Measurements from ENCODE around the gene OR2L8. TPM values are rescaled to one million over a fixed set of nuclear protein-coding genes. Genes with fewer than 3 reads are reported as not detected.
"Not testable (repeated sequence)": the region's sequence is repeated elsewhere in the genome, so short reads cannot be mapped to it uniquely, and the experiment has no call there.

OR2L8 gene
- total RNA-seq, 2 donors from 2014 or later = 2.4 TPM; not detected in 1

GRCh38 chr1:247933989-247934388 is 14.7 kb upstream of the OR2L8 start:
- DNase-seq (ENCODE audit: low spot score) = no peak
- intact Hi-C loops (cut with DNase I) = no loop called here
- Histone ChIP-seq H3K27me3 (replicated peaks; ENCODE audit: insufficient read depth) (no peaks in the 10 kb centered on the region), H3K4me1 (replicated peaks) (no peaks in the 10 kb centered on the region), H3K4me3 (no peak overlapping the region), H3K36me3 (no peaks in the 10 kb centered on the region), H3K27ac (no peak overlapping the region), H3K9me3 (no peaks in the 10 kb centered on the region)
- 91% methylated on average over 8 of the region's 8 CpGs for WGBS
- TF ChIP-seq POLR2A (IDR thresholded peaks at IDR 0.05) = no peak
- no peak for TF ChIP-seq POLR2AphosphoS5 (IDR thresholded peaks at IDR 0.05)
- no peak for TF ChIP-seq CTCF (IDR thresholded peaks at IDR 0.05)

- Histone ChIP-seq H3K4me3 (no peak overlapping the region), H3K9me3 (no peaks in the 10 kb centered on the region), H3K27me3 (replicated peaks; ENCODE audit: insufficient read depth) (no peaks in the 10 kb centered on the region), H3K27ac (no peak overlapping the region), H3K4me1 (replicated peaks) (no peaks in the 10 kb centered on the region), H3K36me3 (no peaks in the 10 kb centered on the region)
- intact Hi-C loops (cut with DNase I) = no loop called here
- TF ChIP-seq CTCF (IDR thresholded peaks at IDR 0.05) (no peak), POLR2A (IDR thresholded peaks at IDR 0.05) (no peak), POLR2AphosphoS5 (IDR thresholded peaks at IDR 0.05) (no peak)
- DNase-seq (ENCODE audit: low spot score) = no peak
- 93% methylated on average over 9 of the region's 9 CpGs for WGBS
These were observed 12.9 kb upstream of the OR2L8 start for GRCh38 chr1:247935781-247936180.

GRCh38 chr1:247936415-247936814 is 12.2 kb upstream of the OR2L8 start:
- Histone ChIP-seq H3K27ac (no peak overlapping the region), H3K27me3 (replicated peaks; ENCODE audit: insufficient read depth) (no peaks in the 10 kb centered on the region), H3K36me3 (no peaks in the 10 kb centered on the region), H3K4me1 (replicated peaks) (no peaks in the 10 kb centered on the region), H3K9me3 (no peaks in the 10 kb centered on the region), H3K4me3 (no peak overlapping the region)
- TF ChIP-seq POLR2A (IDR thresholded peaks at IDR 0.05) (no peak), CTCF (IDR thresholded peaks at IDR 0.05) (no peak), POLR2AphosphoS5 (IDR thresholded peaks at IDR 0.05) (no peak)
- intact Hi-C loops (cut with DNase I) = no loop called here
- WGBS = 90% methylated on average over 18 of the region's 18 CpGs
- no peak for DNase-seq (ENCODE audit: low spot score)

- H3K36me3 ChIP-seq; H3K9me3 ChIP-seq; H3K4me1 ChIP-seq (replicated peaks); intact Hi-C loops (cut with DNase I); H3K27me3 ChIP-seq (replicated peaks; ENCODE audit: insufficient read depth); H3K27ac ChIP-seq: not testable (repeated sequence)
- 19% methylated on average over 41 of the region's 44 CpGs for WGBS
- H3K4me3 ChIP-seq = peak overlapping the region; percentile 11 to 25
- TF ChIP-seq CTCF (IDR thresholded peaks at IDR 0.05) (peak in 3 of 4 experiments; percentile 42 to 74 (median 62)), POLR2AphosphoS5 (IDR thresholded peaks at IDR 0.05) (peak; percentile 22)
- DNase-seq (ENCODE audit: low spot score) = peak; percentile 35
These were observed 11.5 kb upstream of the OR2L8 start for GRCh38 chr1:247936965-247937734.

GRCh38 chr1:247942624-247943023 is 6.0 kb upstream of the OR2L8 start:
- H3K27me3 ChIP-seq (replicated peaks; ENCODE audit: insufficient read depth) = no peaks in the 10 kb centered on the region
- DNase-seq (ENCODE audit: low spot score) = no peak
- H3K4me1 ChIP-seq (replicated peaks) = no peaks in the 10 kb centered on the region
- H3K36me3 ChIP-seq = no peaks in the 10 kb centered on the region
- 89% methylated on average over 6 of the region's 6 CpGs for WGBS
- H3K27ac ChIP-seq = no peak overlapping the region
- H3K4me3 ChIP-seq = no peak overlapping the region
- no peaks in the 10 kb centered on the region for H3K9me3 ChIP-seq
- intact Hi-C loops (cut with DNase I) = no loop called here
- TF ChIP-seq CTCF (IDR thresholded peaks at IDR 0.05) (no peak), POLR2A (IDR thresholded peaks at IDR 0.05) (no peak), POLR2AphosphoS5 (IDR thresholded peaks at IDR 0.05) (no peak)
